ENCODE results near the gene VPS37B. TPM values are rescaled to one million over a fixed set of nuclear protein-coding genes. Genes with fewer than 3 reads are reported as not detected.

VPS37B gene
- polyA plus RNA-seq, 1 of the 3 experiments (the other 2 are of a cell fraction) = 41.1 TPM

GRCh38 chr12:122867691-122868461 lies 28.0 kb downstream of the VPS37B start:
- H3K4me2 ChIP-seq = no peak overlapping the region
- H2AFZ ChIP-seq (ENCODE audit: low read depth) = no peak overlapping the region
- peaks cover 9 to 43% of the 10 kb centered on the region in 2 experiments for H3K36me3 ChIP-seq (replicated peaks in 1 of 2; ENCODE audit: control insufficient read depth in 1 of 2, insufficient read depth in 2 of 2, low read length in 1 of 2)
- H3K9ac ChIP-seq = no peak overlapping the region
- 90% methylated on average over 2 of the region's 33 CpGs for WGBS (ENCODE audit: low lambda C conversion rate)
- POLR2A ChIA-PET = no interaction called here
- H3K4me3 ChIP-seq (ENCODE audit: low read depth in 2 of 2, low read length in 1 of 2) = no peak overlapping the region
- peaks cover 16% of the 10 kb centered on the region for H3K79me2 ChIP-seq (ENCODE audit: insufficient read depth)
- no peaks in the 10 kb centered on the region for H3K27me3 ChIP-seq (ENCODE audit: insufficient read depth)
- H3F3A ChIP-seq (replicated peaks; ENCODE audit: insufficient read depth) = no peaks in the 10 kb centered on the region
- H3K27ac ChIP-seq (ENCODE audit: low read depth in 2 of 2, low read length in 1 of 2) = peak overlapping the region in 1 of 2 experiments; percentile 55; a peak in 2 of 4 replicates
- no peaks in the 10 kb centered on the region for H3K9me3 ChIP-seq
- H3K9me2 ChIP-seq = no peaks in the 10 kb centered on the region
- CTCF ChIA-PET = interaction anchor here (0.8 to 6.3 kb wide), 9 partner anchors 11 to 370 kb away, joined by 3 to 28 read pairs (median 4); no protein-coding TSS in a partner anchor
- TF ChIP-seq SMC3 (IDR thresholded peaks at IDR 0.05; ENCODE audit: low read depth, low read length) (no peak), CTCF (IDR thresholded peaks at IDR 0.05) (peak; percentile 22; the same call in 1 of the 2 replicates)
- peaks cover 6% of the 10 kb centered on the region; the same call in 1 of the 2 replicates for H4K20me1 ChIP-seq (ENCODE audit: insufficient read depth)
- peak; percentile 60 for DNase-seq
- H3K4me1 ChIP-seq (ENCODE audit: control insufficient read depth in 1 of 2, insufficient read depth in 2 of 2, low read depth in 1 of 2, low read length in 1 of 2) = peaks cover 15 to 38% of the 10 kb centered on the region in 2 experiments; a peak in 3 of 4 replicates

GRCh38 chr12:122866950-122867607 lies 28.8 kb downstream of the VPS37B start:
- POLR2A ChIA-PET = no interaction called here
- CTCF ChIA-PET = interaction anchor here (0.8 to 6.3 kb wide), 10 partner anchors 10 to 371 kb away, joined by 3 to 28 read pairs (median 4); no protein-coding TSS in a partner anchor
- H3K36me3 ChIP-seq (replicated peaks in 1 of 2; ENCODE audit: control insufficient read depth in 1 of 2, insufficient read depth in 2 of 2, low read length in 1 of 2) = peaks cover 9 to 43% of the 10 kb centered on the region in 2 experiments

More at GRCh38 chr12:122866950-122867607, 28.8 kb downstream of the VPS37B start:
- TF ChIP-seq RXRA (IDR thresholded peaks at IDR 0.05; ENCODE audit: borderline replicate concordance, low read depth) (no peak), YY1 (IDR thresholded peaks at IDR 0.05; ENCODE audit: low read depth) (no peak), USF1 (IDR thresholded peaks at IDR 0.05; ENCODE audit: borderline replicate concordance, low read depth) (no peak), ELF1 (IDR thresholded peaks at IDR 0.05) (no peak), CTCF (IDR thresholded peaks at IDR 0.05) (no peak), NRF1 (IDR thresholded peaks at IDR 0.05; ENCODE audit: low read depth, low read length) (no peak), SIN3A (IDR thresholded peaks at IDR 0.05; ENCODE audit: borderline replicate concordance, low read depth, low read length) (no peak), TEAD4 (IDR thresholded peaks at IDR 0.05; ENCODE audit: borderline replicate concordance, insufficient read depth) (no peak)
- H3K9me3 ChIP-seq = no peaks in the 10 kb centered on the region
- no peak overlapping the region for H2AFZ ChIP-seq (ENCODE audit: low read depth)
- H3K9ac ChIP-seq = no peak overlapping the region
- H3K79me2 ChIP-seq (ENCODE audit: insufficient read depth) = peaks cover 8% of the 10 kb centered on the region; the same call in 1 of the 2 replicates
- H3K9me2 ChIP-seq = no peaks in the 10 kb centered on the region
- H3F3A ChIP-seq (replicated peaks; ENCODE audit: insufficient read depth) = no peaks in the 10 kb centered on the region
- no peak overlapping the region; a peak in 1 of 4 replicates for H3K27ac ChIP-seq (ENCODE audit: low read depth in 2 of 2, low read length in 1 of 2)
- no peaks in the 10 kb centered on the region for H3K27me3 ChIP-seq (ENCODE audit: insufficient read depth)
- no peak overlapping the region for H3K4me3 ChIP-seq (ENCODE audit: low read depth in 2 of 2, low read length in 1 of 2)
- WGBS (ENCODE audit: low lambda C conversion rate) = 97% methylated on average over 36 of the region's 36 CpGs
- peaks cover 7 to 30% of the 10 kb centered on the region in 2 experiments; a peak in 3 of 4 replicates for H3K4me1 ChIP-seq (ENCODE audit: control insufficient read depth in 1 of 2, insufficient read depth in 2 of 2, low read depth in 1 of 2, low read length in 1 of 2)
- no peak overlapping the region for H3K4me2 ChIP-seq
- DNase-seq = peak; percentile 42
- peaks cover 1% of the 10 kb centered on the region; the same call in 1 of the 2 replicates for H4K20me1 ChIP-seq (ENCODE audit: insufficient read depth)

Data from SK-N-SH (cell line).